ENCODE results near the gene TMEM192.
"Not testable (repeated sequence)": the region's sequence is repeated elsewhere in the genome, so short reads cannot be mapped to it uniquely, and the experiment has no call there.

TMEM192 gene

DNA sequence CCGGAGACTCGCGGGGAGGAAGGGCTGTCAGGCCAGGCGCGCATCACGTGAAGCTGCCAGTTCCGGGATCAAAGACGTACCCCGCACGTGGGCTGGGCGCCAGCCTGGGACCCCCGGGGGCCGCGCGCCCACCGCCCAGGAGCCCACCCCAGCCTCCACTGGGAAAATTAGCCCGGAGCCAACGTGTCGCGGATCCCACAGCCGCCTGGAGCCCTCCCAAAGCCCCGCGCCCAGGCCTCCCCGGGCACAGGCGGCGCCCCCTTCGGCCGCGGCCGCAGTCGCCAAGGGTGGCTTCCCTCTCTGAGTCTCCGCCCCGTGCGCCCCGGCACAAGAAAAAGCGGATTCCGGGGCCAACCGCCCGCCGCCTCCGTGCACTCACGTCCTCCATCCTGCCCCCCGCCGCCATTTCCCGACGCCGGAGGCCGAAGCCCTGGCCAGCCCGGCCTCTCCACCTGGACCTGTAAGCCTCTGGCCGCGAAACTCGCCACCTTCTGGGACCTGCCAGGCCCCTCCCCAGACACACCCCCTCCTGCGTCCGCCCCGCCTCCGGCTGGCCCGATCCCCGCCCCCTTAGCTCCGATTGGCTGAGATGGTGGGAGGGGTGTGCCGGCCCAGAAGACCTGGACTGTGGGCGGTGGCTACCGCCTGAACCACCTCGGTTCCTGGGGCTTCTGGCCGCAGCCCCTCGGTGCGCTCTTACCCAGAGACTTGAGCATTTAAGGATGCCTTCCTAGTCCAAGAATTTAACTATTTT is at the start of gene TMEM192:
TSS of gene TMEM192 (minus strand) at position 493 of the 754 bp plus-strand sequence. CDS start at position 406, 87 bp downstream.
- DNase-seq (ENCODE audit: low read depth in 2 of 2), result peak; percentile 81 to 89

DNA sequence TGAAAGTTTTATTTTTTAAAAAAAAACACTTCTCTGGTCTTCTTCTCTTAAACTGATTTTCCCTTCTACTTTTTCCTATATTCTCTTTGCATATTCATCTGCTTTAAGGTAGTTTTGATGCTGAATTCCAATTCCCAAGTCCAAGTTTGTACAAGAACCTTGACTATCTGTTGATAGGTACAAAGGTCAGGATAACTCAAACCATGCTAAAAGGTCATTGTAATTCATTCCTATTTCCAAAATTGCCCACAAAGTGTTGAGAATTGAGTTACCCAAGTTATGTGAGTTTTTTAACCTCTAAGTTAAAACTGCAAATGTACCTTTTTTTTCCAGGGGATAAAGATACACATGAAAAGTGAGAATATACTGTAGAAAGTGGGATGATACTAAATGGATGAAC is 46.1 kb upstream of the TMEM192 start:
- DNase-seq (ENCODE audit: low read depth in 2 of 2), result no peak

DNA sequence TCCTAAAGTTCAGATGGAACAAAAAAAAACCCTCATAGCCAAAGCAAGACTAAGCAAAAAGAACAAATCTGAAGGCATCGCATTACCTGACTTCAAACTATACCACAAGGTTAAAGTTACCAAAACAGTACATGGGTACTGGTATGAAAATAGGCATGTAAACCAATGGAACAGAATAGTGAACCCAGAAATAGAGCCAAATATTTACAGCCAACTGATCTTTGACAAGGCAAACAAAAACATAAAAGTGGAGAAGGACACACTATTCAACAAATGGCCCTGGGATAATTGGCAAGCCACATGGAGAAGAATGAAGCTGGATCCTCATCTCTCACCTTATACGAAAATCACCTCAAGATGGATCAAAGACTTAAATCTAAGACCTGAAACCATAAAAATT is 44.2 kb upstream of the TMEM192 start:
- DNase-seq (ENCODE audit: low read depth in 2 of 2), result no peak

DNA sequence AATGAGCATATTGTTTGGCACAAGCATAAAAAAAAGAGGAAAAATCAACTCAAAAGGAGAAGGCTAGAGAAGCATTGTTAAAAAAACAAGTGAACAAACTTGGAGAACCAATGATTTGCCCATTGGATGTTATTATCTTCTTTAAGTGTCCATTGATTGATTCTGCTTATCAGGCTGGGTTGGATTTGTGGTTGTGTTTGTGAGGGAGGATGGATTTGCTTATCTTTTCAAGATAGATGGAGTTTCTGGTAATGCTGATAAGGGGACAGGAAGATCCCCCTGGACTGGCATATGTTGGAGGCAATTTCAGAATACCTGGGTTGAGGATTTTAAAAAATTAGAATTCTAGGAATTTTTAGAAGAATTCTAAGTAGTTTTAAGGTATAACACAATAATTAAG is 41.8 kb upstream of the TMEM192 start:
- no peak for DNase-seq (ENCODE audit: low read depth in 2 of 2)

DNA sequence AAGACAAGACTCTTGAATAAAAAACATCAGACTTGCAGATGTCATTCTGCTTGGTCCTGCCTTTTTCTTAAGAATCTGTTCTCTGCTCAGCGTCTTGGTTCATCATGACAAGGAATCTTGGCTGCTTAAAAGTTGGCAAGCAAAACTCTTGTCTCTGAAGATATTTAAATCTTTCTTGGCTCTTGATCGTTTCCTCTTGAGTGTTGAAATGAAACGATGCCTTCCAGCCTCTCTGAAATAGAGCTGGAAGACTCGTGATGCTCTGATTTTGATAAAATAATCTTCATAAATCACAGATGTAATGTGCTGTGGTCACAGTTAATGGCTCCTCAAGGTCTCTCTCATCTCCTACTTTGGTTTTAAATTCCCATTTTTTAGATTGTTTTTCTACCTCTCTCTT is 39.9 kb upstream of the TMEM192 start:
- DNase-seq (ENCODE audit: low read depth in 2 of 2), result no peak

DNA sequence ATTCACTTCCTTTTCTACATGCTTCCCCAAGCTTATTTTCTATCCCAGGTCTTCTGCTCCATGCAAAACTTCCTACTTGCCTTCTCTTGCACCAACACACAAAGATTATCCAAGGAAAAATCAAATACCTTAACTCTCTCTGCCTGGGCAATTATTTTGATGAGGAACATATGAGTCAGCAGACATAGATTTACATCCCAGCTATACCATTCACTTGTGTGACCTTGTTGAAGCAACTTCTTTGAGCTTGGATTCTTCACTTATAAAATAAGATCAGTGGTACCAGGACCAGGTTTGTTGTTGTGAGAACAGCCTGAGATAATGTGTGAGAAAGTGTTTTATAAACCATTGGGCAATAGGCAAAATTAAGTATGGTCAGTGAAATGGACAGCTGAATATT is 39.1 kb upstream of the TMEM192 start:
- DNase-seq (ENCODE audit: low read depth in 2 of 2), result no peak

DNA sequence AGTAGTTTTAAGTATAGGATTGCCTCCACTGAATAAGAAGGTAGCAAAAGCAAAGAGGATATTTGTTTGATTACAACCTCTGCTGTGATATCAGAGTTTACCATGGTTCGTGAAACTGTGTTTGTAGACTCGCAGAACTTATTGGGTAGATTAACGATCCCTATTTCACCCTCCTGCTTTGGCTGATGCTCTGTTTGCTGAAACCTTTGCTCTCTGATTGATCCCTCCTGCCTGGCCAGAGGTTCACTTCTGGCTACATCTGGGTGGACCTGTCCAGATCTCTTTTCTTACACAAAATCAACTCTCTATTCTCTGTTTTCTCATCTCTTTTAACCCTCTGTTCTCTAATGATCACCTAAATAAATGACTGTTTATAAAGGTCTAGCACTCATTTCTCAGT is 37.9 kb upstream of the TMEM192 start:
- no peak for DNase-seq (ENCODE audit: low read depth in 2 of 2)

DNA sequence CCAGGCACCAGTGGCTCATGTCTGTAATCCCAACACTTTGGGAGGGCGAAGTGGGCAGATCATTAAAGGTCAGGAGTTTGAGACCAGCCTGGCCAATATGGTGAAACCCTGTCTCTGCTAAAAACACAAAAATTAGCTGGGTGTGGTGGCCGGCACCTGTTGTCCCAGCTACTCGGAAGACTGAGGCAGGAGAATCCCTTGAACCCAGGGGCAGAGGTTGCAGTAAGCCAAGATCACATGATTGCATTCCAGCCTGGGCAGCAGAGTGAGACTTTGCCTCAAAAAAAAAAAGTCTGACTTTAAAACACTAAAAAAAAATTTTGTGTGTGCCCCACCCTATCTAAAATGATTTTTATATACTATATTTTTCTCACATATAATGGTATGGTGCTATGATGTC is 26.2 kb upstream of the TMEM192 start:
- DNase-seq (ENCODE audit: low read depth in 2 of 2), result no peak

DNA sequence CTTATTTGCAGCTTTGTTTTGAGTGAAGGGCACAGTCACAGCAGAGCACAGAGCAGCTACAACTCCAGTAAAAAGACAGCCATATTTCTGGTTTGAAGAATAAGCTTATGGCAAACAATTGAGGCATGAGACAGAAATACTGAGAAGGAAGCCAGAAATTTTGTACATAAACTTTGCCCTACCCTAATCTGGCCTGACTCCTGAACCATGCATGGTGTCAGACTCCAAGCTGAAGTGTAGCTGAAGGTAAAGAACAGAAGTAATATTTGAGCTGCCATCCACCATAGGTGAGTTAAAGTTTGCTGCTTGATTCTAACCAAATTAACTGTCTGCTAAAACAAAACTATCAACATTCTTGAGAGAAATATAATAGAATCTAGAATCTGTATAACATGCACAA is 24.5 kb upstream of the TMEM192 start:
- no peak for DNase-seq (ENCODE audit: low read depth in 2 of 2)

DNA sequence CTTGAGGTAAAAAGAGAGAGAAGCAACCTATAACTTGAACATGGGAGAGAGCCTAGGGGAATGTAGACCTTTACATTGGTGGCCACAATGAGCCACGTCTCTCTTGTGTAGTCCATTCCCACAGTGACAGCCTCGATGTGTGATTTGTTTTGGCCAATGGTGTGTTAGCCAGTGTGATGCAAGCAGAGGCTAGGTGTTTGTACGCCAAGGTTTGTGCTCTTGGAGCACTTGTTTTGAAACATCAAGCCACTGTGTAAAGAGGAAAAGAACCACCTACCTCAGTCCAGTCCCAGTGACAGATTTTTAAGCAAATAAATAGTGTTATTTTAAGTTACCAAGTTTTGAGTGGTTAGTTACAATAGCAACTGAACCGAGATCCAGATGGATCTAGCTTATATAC is 23.9 kb upstream of the TMEM192 start:
- DNase-seq (ENCODE audit: low read depth in 2 of 2), result no peak

DNA sequence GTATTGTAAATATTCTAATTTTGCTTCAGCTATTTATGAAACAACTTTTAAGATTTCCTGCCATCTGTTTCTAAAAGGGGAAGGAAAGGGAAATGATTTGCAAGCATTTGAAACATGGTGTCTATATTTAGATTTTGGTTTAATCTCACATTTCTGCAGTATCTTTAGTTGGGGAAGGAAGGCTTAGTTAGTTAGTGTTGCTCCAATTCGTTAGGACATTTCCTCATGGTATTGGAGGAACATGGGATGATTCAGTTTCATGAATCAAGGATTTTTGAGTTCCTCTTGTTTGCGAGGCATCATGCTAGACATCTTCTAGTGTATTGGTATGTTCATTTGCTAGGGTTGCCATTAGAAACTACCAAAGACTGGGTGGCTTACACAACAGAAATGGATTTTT is 20.5 kb upstream of the TMEM192 start:
- no peak for DNase-seq (ENCODE audit: low read depth in 2 of 2)

DNA sequence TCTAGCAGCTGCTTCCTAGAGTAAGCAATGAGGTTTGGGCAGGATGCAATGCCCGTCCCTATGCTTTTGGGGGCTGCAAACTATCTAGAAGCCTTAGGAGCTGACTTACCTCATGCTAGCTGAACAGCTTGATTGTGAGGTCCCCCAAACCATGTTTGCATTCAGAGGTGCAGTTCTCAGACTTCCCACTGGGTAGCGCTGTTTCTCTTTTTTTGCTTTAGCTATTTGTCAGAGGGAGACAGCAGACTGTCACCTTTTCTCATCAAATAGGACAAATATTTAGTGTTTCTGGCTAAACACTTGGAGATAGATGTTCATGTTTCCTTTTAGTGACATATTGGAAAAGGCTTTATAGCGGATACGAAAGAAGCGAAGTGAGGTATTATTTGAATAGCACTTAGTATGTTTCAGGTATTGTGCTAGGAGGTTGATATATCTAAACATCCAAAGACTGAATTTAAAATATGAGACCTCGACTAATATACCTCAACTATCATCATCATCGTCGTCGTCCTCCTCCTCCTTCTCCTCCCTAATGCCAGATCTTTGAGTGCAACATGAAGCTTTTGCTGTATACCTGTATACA is 18.7 kb upstream of the TMEM192 start:
- DNase-seq (ENCODE audit: low read depth in 2 of 2), result peak; percentile 56 to 71

DNA sequence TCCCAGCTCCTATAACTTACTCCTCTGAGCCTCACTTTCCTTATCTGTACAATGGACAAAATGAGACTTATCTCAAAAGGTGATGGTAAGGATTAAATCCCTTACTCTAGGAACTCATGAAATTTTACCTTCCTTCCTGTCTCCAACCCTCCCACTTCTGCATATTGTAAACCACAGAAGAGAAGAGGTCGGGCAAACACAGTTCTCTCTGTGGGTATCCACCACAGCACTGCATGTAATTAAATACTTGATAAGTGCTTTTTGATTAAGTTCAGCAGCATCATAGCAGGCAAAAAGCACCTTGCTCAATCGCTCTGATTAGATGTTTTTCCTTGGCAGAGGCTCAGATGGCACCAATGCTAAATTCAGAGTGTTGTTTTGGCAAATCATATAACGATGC is 17.3 kb upstream of the TMEM192 start:
- no peak for DNase-seq (ENCODE audit: low read depth in 2 of 2)

DNA sequence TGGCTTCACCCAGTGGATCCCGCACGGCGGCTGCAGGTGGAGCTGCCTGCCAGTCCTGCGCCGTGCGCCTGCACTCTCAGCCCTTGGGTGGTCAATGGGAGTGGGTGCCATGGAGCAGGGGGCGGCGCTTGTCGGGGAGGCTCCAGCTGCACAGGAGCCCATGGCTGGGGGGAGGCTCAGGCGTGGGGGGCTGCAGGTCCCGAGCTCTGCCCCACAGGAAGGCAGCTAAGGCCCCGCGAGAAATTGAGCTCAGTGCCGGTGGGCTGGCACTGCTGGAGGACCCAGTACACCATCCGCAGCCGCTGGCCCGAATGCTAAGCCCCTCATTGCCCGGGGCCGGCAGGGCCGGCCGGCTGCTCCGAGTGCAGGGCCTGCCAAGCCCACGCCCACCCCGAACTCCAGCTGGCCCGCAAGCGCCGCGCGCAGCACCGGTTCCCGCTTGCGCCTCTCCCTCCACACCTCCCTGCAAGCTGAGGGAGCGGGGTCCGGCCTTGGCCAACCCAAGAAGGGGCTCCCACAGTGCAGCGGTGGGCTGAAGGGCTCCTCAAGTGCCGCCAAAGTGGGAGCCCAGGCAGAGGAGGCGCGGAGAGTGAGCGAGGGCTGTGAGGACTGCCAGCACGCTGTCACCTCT is 13.3 kb upstream of the TMEM192 start:
- DNase-seq (ENCODE audit: low read depth in 2 of 2), result not testable (repeated sequence)

DNA sequence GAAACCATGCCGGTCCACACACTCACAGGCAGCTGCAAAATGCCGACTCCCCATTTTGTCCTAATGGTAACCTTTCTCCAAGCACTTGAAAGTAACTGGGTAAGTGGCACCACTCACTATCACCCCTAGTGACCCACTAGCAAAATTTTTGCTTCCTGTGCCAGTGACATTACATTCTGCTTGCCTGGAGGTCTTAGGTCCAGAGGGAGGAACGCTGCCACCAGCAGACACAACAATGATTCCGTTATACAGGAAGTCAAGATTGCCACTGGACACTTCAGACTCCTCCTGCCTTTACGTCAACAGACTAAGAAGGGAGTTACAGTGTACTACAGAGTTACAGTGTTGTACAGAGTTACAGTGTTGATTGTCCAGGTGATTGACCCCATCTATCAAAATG is 11.8 kb upstream of the TMEM192 start:
- no peak for DNase-seq (ENCODE audit: low read depth in 2 of 2)

DNA sequence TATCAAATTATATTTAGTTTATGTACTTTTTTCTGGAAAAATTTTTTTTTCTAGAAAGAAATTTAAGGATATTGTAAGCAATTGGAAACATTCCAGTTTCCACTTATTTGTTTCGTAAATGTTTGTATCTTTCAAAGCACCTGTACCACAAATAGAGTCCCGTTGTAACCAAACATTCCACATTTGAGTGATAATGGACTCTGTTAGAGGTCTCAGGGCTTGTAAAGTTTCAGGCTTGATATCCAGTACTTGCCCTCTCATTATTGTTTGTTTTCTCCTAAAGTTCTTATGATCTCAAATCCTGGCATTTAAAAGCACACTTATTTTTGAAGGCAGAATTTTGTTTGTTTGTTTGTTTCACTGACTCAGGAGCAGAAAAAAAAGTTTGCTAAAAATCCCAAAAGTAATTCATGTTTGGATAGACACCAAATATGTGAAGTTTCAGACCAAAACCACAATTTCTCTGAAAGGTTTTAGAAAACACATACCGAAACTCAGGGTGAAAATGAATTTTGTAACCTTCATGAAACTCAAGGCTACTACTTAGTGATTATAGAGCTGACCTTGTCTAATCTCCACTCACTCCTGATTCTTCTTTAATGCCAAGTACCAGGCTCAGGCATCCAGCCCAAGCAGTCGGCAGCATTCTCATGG is 5.7 kb upstream of the TMEM192 start:
- DNase-seq (ENCODE audit: low read depth in 2 of 2), result no peak

DNA sequence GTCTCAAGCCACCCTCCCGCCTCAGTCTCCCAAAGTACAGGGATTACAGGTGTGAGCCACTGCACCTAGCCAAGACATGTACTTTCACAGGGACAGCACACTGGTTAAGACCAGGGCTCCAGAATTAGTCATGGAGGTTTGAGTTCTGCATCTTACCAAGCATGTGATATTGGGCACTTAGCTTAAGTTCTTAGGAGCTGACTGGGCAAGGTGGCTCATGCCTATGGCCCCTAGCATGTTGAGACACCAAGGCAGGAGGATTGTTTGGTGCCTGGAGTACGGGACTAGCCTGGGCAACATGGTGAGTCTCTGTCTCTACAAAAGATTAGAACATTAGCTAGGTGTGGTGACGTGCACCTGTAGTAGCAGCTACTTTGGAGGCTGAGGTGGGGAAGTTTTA is 2.6 kb upstream of the TMEM192 start:
- DNase-seq (ENCODE audit: low read depth in 2 of 2), result no peak

DNA sequence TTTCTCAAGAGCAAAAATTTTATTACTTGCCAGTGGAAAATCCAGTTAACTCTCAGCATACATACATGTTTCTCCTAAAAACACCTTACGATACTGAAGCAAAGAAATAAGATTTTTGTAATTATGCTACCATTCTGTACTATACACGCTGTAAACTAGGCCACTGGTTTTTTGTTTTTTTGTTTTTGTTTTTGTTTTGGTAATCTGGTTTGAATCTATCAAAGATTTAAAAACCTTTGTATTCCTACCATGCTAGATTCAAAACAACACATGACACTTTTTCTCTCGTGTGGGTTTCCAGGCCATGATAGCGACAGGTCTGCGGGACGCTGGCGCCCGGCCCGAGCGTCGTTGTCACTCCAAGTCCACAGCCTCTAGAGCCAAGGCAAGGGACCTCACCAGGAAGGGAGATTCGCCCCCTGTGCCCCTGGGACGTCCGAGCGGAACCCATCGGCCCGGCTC is 723 bp downstream of the TMEM192 start:
- DNase-seq (ENCODE audit: low read depth in 2 of 2), result no peak

DNA sequence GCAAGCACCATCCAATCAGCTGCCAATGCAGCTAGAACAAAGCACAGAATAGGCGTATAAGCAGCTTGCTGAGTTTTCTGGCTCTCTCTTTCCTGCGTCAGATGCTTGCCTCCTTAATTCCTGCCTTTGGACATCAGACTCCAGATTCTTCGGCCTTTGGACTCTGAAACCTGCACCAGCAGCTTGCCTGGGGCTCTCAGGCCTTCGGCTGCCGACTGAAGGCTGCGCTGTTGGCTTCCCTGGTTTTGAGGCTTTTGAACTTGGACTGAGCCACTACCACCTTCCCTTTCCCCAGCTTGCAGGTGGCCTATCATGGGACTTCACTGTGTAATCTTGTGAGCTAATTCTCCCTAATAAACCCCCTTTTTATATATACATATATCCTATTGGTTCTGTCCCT is 6.1 kb downstream of the TMEM192 start:
- no peak for DNase-seq (ENCODE audit: low read depth in 2 of 2)

DNA sequence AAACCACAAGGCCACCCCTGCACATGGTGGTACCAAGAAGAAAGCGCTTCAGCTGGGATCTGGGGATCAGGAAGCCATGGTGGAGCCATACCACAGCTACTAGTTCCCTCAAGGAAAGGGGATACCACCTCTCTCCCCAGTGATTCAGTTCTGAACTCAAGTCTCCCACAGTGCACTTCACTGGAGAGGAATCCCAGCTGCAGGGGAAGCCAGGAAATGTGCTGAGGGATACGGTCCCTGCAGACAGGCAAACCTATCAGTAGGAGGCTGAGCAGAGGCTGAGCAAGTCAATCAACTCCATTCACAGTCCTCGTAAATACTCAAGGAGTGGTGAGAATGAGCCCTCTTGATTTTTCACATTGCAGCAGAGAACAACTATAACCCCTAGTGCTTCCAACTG is 11.0 kb downstream of the TMEM192 start:
- no peak for DNase-seq (ENCODE audit: low read depth in 2 of 2)

DNA sequence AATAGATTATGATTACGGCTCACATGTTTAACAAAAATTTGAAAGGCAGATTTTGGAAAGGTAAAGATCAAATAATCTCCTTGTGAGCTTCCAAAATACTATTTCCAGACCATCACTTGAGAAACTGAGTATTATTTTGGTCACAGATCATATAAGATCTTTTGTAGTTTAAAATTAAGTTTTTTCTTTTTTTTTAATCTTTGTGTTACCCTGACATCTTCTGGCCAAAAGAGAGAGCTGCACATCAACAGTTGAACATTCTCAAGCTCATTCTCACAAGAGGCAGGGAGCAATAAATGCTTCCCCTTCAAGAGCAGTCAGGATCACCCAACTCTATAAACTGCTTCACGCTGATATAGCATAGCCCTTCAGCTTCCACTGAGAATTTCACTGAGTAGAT is 15.9 kb downstream of the TMEM192 start:
- DNase-seq (ENCODE audit: low read depth in 2 of 2), result no peak

DNA sequence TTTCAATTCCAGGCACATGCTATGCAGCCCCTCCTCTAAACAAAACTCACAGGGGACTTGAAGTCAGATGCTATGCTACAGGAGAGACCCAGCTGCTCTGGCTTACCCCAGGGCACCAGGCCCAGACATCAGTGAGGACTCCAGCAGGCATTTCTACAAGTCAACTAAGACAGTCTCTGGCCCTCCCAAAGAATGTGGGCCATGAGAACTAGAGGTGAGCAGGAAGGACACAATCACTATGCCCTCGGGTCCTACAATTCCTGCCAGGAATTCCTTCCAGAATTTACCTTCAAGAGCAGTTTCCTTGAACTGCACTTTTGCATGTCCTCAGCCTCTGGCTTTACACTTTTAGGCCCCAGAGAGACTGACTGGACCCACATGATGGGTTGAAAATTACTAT is 17.4 kb downstream of the TMEM192 start:
- no peak for DNase-seq (ENCODE audit: low read depth in 2 of 2)

DNA sequence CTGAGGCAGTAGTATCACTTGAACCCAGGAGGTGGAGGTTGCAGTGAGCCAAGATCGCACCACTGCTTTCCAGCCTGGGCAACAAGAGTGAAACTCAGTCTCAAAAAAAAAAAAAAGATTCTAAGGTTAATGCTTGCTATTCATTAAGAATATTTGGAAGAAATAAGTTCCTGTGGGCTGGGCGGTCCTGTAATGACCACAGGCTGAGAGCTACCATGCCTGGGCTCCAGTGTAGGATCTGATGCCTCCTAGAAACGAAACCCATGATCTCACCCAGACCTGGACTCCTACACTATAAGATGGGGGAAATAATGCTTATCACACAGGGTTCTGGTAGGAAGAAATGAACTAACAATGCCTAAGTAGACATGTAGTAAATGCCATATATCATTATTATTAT is 17.8 kb downstream of the TMEM192 start:
- no peak for DNase-seq (ENCODE audit: low read depth in 2 of 2)
